Measurements from ENCODE around the gene TOP1.

Gene TOP1

DNA sequence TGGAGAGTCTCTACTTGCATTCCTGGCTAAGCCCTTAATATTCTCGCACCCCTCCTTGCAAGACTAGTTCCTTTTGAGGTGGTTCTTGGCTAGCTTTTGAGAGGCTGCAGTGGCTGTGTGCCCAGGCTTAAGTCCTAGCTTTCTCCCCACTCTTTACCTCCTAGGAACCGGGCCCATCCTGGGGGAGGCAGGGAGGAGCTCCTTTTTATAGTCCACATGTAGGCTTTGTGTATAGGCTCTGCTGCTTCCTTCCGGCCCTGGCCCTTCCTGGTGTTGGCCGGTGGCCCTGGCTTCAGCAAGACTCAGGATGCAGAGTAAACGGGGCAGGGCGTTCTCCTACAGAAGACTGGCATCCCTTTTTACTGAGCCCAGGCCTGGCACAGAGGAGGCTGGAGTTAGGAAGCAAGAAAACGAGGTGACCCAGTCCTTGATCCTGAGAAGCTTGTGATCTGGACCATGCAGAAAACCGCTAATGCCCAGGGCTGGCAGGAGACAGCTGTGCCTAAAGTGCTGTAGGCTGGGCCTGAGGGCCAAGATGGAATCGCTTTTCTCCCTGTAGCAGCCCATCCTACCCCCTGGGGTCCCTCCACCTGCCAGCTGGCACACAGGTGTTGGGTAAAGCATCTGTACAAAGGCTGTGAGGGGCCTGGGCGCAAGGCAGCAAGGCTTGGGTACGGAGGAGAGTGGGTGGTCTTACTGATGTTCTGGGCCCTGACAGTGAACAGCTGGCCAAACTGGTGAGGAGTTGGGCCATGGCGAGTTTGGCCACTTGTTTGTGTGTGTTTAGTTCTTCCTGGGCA lies 117.4 kb downstream of the TOP1 start:
- in situ Hi-C loops (cut with MboI; ENCODE audit: low pct_unique_long_range_greater_than_20kb, low sequenced_read_pairs, unreplicated experiment), result no loop called here
- TF ChIP-seq, protein P1, sequence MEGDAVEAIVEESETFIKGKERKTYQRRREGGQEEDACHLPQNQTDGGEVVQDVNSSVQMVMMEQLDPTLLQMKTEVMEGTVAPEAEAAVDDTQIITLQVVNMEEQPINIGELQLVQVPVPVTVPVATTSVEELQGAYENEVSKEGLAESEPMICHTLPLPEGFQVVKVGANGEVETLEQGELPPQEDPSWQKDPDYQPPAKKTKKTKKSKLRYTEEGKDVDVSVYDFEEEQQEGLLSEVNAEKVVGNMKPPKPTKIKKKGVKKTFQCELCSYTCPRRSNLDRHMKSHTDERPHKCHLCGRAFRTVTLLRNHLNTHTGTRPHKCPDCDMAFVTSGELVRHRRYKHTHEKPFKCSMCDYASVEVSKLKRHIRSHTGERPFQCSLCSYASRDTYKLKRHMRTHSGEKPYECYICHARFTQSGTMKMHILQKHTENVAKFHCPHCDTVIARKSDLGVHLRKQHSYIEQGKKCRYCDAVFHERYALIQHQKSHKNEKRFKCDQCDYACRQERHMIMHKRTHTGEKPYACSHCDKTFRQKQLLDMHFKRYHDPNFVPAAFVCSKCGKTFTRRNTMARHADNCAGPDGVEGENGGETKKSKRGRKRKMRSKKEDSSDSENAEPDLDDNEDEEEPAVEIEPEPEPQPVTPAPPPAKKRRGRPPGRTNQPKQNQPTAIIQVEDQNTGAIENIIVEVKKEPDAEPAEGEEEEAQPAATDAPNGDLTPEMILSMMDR (IDR thresholded peaks at IDR 0.05; ENCODE audit: extremely low read depth, insufficient read depth, missing control alignments), result no peak
- DNase-seq (ENCODE audit: low spot score), result no peak

DNA sequence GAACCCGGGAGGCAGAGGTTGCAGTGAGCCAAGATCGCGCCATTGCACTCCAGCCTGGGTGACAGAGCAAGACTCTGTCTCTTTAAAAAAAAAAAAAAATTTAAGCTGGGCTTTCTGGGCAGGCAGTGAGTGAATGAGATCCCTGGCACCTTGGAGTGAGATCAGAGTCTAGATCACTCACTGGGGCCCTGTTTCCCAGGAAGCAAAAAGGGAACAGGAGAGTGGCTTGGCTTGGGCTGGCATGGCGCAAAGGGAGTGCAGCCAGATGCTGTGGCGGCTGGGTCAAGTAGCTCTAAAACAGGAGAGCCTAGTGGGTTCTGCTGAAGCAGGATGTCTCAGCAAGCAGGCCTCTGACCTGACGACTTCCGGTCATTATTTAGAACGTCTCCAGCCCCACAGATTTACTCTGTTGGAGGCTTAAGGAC lies 119.2 kb downstream of the TOP1 start:
- TF ChIP-seq, protein P1 (IDR thresholded peaks at IDR 0.05; ENCODE audit: extremely low read depth, insufficient read depth, missing control alignments), result no peak
- in situ Hi-C loops (cut with MboI; ENCODE audit: low pct_unique_long_range_greater_than_20kb, low sequenced_read_pairs, unreplicated experiment), result no loop called here
- DNase-seq (ENCODE audit: low spot score), result no peak

DNA sequence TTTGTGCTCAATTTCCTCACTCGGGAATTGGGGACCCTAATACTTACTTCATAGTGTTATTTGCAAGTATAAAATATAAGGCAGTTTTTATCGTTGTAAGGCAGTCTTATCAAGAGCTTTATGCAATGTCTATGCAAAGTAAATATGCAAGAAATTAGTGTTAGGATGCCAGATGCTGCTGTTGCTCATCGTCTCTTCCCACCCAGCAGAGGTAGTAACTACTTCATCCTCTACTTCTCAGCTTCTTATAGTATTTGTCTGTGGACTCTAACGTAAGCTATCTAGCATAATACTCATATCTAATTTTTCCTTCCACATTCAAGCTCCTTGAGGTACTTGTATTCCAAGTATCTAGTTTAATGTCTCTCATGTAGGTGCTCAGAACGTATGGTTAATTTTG lies 120.3 kb downstream of the TOP1 start:
- in situ Hi-C loops (cut with MboI; ENCODE audit: low pct_unique_long_range_greater_than_20kb, low sequenced_read_pairs, unreplicated experiment), result no loop called here
- TF ChIP-seq, protein P1 (IDR thresholded peaks at IDR 0.05; ENCODE audit: extremely low read depth, insufficient read depth, missing control alignments), result no peak
- no peak for DNase-seq (ENCODE audit: low spot score)

DNA sequence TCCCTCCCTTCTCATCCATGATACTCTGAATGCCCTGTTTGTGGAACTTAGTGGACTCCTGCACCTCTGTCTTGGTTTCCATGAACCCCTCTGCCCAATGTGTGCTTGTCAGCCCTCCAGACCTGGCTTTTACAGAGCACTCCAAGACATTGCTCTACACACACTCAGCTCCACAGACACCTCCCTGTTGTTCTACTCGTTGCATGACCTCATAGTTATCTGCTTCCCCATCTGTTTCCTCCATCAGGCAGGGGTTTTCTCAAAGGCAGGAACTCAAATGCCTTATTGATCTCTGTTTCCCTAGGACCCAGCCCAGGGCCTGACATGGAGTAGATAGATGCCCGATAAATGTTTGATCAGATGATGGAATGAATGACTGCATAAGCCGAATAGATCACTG lies 122.0 kb downstream of the TOP1 start:
- in situ Hi-C loops (cut with MboI; ENCODE audit: low pct_unique_long_range_greater_than_20kb, low sequenced_read_pairs, unreplicated experiment), result no loop called here
- TF ChIP-seq, protein P1 (IDR thresholded peaks at IDR 0.05; ENCODE audit: extremely low read depth, insufficient read depth, missing control alignments), result no peak
- no peak for DNase-seq (ENCODE audit: low spot score)

DNA sequence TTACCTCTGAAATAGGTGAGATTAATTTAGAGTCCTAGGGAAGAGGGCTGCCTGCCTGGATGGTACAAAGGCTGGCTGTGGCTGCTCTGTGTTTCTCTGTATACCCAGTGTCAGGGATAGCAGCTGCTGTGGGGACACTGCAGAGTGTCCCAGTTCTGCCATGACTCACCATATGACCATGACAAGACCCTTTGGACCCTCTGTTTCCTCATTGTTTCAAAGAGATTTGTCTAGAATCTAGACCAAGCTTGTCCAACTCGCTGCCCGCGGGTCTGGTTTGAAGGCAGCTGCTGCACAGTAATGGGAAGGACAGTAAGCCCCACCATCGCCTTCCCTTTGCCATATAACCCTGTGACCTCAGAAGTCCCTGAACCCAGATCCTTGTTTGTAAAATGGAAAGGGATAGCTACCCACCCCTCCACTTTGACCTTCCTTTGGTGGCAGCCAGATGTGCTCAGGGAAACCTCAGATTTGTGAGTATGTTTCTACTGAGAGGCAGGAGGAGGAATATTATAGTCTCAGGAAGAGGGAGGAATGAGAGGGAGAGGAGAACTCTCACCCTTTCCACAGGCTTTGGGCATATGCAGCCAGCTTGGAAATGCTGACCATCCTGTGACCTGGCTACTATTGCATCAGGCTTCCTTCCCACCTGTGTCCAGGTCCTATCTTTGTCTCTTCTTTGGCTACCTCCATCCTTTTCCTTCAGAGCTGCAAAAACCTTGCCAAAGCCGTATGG lies 122.7 kb downstream of the TOP1 start:
- no peak for DNase-seq (ENCODE audit: low spot score)
- TF ChIP-seq, protein P1 (IDR thresholded peaks at IDR 0.05; ENCODE audit: extremely low read depth, insufficient read depth, missing control alignments), result no peak
- in situ Hi-C loops (cut with MboI; ENCODE audit: low pct_unique_long_range_greater_than_20kb, low sequenced_read_pairs, unreplicated experiment), result no loop called here

DNA sequence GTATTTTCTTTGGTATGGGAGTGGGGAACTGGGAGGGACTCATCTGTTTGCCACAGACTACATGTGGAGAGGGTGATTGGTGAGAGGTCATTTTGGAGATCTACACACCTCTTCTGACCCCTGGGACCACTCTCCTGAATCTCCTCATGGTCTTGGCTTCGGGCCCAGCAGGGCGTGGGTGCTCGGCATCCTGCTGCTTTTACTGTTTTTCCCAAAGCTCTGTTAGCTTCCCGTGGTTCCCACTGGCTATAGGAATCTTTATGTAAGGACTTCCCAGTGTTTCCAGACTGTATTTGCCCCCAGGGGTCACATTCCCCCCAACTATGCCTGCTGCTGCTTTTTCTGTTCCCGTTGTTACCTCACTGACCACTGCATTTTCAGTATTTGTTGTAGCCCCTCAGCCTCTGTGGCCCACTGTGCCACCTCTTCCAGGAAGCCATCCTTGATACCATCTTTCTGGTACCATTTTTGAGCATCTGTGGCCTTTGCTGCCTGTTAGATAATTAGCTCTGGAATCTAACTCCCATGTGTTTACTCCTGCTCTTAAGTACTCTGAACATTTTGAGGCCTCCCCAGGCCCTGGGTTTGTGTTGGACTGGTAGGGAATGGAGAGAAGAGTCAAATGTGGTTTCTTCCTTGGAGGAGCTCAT lies 123.6 kb downstream of the TOP1 start:
- in situ Hi-C loops (cut with MboI; ENCODE audit: low pct_unique_long_range_greater_than_20kb, low sequenced_read_pairs, unreplicated experiment), result no loop called here
- DNase-seq (ENCODE audit: low spot score), result no peak
- TF ChIP-seq, protein P1 (IDR thresholded peaks at IDR 0.05; ENCODE audit: extremely low read depth, insufficient read depth, missing control alignments), result no peak
